ENCODE measurements around the gene ANAPC10. TPM values are rescaled to one million over a fixed set of nuclear protein-coding genes. Genes with fewer than 3 reads are reported as not detected.

Gene ANAPC10
- total and polyA plus RNA-seq, 2 experiments from 2014 or later: 34.4 to 59.2 TPM

GRCh38 chr4:145045180-145045579 is 52.8 kb downstream of the ANAPC10 start:
- Histone ChIP-seq H3K27ac (ENCODE audit: low read depth) (no peak overlapping the region), H4K20me1 (replicated peaks; ENCODE audit: insufficient read depth) (no peaks in the 10 kb centered on the region), H3K4me2 (no peak overlapping the region), H3K9me2 (ENCODE audit: insufficient read depth) (no peaks in the 10 kb centered on the region), H3K79me2 (replicated peaks; ENCODE audit: insufficient read depth) (peaks cover 6% of the 10 kb centered on the region), H3F3A (replicated peaks; ENCODE audit: low read depth) (no peaks in the 10 kb centered on the region), H3K4me3 (no peak overlapping the region), H3K36me3 (ENCODE audit: insufficient read depth) (no peaks in the 10 kb centered on the region), H2AFZ (no peak overlapping the region), H3K27me3 (ENCODE audit: insufficient read depth) (no peaks in the 10 kb centered on the region), H3K4me1 (ENCODE audit: insufficient read depth) (no peaks in the 10 kb centered on the region)
- no peak for ATAC-seq
- no peak for TF ChIP-seq EZH2 (IDR thresholded peaks at IDR 0.05; ENCODE audit: low read depth, unreplicated experiment)
- no peak for TF ChIP-seq ZNF331 (CRISPR knock-in tag; IDR thresholded peaks at IDR 0.05; ENCODE audit: low read depth)
- TF ChIP-seq EZH2phosphoT487 (IDR thresholded peaks at IDR 0.05; ENCODE audit: unreplicated experiment): no peak
- TF ChIP-seq POLR2AphosphoS5 (IDR thresholded peaks at IDR 0.05; ENCODE audit: low read depth): no peak
- TF ChIP-seq CTCF (conservative IDR thresholded peaks at IDR 0.05; ENCODE audit: low read depth in 2 of 2): no peak
- no peak for TF ChIP-seq JUNB (IDR thresholded peaks at IDR 0.05; ENCODE audit: unreplicated experiment)
- Mint-ChIP-seq H3K4me1 (no peaks in the 10 kb centered on the region; the same call in 2 of the 3 replicates), H3K27me3 (ENCODE audit: insufficient read depth, low read depth, poor library complexity) (no peaks in the 10 kb centered on the region), H3K27ac (no peak overlapping the region), H3K4me3 (no peak overlapping the region), H3K36me3 (ENCODE audit: low read depth) (peaks cover 5% of the 10 kb centered on the region), H3K9me3 (no peaks in the 10 kb centered on the region; the same call in 2 of the 3 replicates)
- no peak for DNase-seq (ENCODE audit: low spot score)

DNA sequence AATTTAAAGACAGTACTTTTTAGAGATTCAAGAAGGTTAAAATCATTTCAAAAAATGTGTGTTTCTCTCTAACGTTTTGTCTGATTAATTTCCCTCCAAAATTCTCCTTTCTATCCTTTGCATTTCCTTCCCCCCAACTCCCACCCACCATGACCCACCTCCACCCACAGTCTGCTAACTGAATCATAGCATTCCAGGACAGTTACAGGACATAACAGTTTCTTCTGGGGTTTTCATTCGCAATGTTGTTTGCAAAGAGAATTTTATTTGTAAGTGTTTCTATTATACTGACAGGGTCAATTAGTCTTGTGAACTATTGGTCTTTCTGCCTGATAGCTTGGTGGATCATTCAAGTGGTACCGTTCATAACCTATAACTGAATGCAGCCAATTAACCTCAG is 53.7 kb downstream of the ANAPC10 start:
- ATAC-seq (no peak), DNase-seq (ENCODE audit: low spot score) (no peak)
- H3K4me1 ChIP-seq (ENCODE audit: insufficient read depth): no peaks in the 10 kb centered on the region
- H3K79me2 ChIP-seq (replicated peaks; ENCODE audit: insufficient read depth): peaks cover 6% of the 10 kb centered on the region
- H3K27ac ChIP-seq (ENCODE audit: low read depth): no peak overlapping the region
- H3K9me2 ChIP-seq (ENCODE audit: insufficient read depth): no peaks in the 10 kb centered on the region
- Mint-ChIP-seq H3K27ac (no peak overlapping the region; the same call in 1 of the 2 replicates), H3K36me3 (ENCODE audit: low read depth) (no peaks in the 10 kb centered on the region; the same call in 2 of the 3 replicates), H3K4me3 (no peak overlapping the region), H3K9me3 (no peaks in the 10 kb centered on the region), H3K4me1 (no peaks in the 10 kb centered on the region; the same call in 2 of the 3 replicates), H3K27me3 (ENCODE audit: insufficient read depth, low read depth, poor library complexity) (no peaks in the 10 kb centered on the region)
- H4K20me1 ChIP-seq (replicated peaks; ENCODE audit: insufficient read depth): no peaks in the 10 kb centered on the region
- no peak overlapping the region for H3K4me3 ChIP-seq
- no peaks in the 10 kb centered on the region for H3K36me3 ChIP-seq (ENCODE audit: insufficient read depth)
- TF ChIP-seq, protein P1, sequence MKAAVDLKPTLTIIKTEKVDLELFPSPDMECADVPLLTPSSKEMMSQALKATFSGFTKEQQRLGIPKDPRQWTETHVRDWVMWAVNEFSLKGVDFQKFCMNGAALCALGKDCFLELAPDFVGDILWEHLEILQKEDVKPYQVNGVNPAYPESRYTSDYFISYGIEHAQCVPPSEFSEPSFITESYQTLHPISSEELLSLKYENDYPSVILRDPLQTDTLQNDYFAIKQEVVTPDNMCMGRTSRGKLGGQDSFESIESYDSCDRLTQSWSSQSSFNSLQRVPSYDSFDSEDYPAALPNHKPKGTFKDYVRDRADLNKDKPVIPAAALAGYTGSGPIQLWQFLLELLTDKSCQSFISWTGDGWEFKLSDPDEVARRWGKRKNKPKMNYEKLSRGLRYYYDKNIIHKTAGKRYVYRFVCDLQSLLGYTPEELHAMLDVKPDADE (IDR thresholded peaks at IDR 0.05): no peak
- TF ChIP-seq CTCF (conservative IDR thresholded peaks at IDR 0.05; ENCODE audit: low read depth in 2 of 2): no peak
- no peak for TF ChIP-seq ZNF462 (CRISPR knock-in tag; IDR thresholded peaks at IDR 0.05)
- no peak for TF ChIP-seq JUNB (IDR thresholded peaks at IDR 0.05; ENCODE audit: unreplicated experiment)
- no peak for TF ChIP-seq ZNF331 (CRISPR knock-in tag; IDR thresholded peaks at IDR 0.05; ENCODE audit: low read depth)
- no peak for TF ChIP-seq EZH2phosphoT487 (IDR thresholded peaks at IDR 0.05; ENCODE audit: unreplicated experiment)
- no peaks in the 10 kb centered on the region for H3K27me3 ChIP-seq (ENCODE audit: insufficient read depth)
- no peak overlapping the region for H3K4me2 ChIP-seq
- H2AFZ ChIP-seq: no peak overlapping the region
- no peaks in the 10 kb centered on the region for H3F3A ChIP-seq (replicated peaks; ENCODE audit: low read depth)

All from GM23338 (cell line).